NCI-H1105 (cell line): ENCODE data around the gene OPRM1.
"Not testable (repeated sequence)": the region's sequence is repeated elsewhere in the genome, so short reads cannot be mapped to it uniquely, and the experiment has no call there.

ENCODE experiments used
- DNase-seq: peaks from one replicate; lab custom pipeline; 2025; lab: John Stamatoyannopoulos, UW

OPRM1 gene

DNA sequence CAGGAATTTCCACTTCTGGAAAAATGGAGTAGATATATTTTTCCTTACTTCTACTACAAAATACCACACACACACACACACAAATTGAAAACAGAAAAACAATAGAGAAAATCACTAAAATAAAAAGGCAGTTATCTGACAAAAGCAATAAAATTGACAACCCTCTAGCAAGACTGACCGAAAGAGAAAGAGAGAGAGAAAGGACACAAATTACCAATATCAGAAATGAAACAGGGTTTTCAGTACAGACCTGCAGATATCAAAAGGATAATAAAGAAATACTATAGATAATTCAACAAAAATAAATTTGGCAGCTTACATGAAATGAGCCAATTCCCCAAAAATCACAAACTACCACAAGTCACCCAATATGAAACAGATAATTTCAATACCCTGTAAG lies 104.7 kb downstream of the OPRM1 start:
- DNase-seq: no peak

GRCh38 chr6:154154389-154154967 lies 115.4 kb downstream of the OPRM1 start:
- peak; percentile 29 for DNase-seq

DNA sequence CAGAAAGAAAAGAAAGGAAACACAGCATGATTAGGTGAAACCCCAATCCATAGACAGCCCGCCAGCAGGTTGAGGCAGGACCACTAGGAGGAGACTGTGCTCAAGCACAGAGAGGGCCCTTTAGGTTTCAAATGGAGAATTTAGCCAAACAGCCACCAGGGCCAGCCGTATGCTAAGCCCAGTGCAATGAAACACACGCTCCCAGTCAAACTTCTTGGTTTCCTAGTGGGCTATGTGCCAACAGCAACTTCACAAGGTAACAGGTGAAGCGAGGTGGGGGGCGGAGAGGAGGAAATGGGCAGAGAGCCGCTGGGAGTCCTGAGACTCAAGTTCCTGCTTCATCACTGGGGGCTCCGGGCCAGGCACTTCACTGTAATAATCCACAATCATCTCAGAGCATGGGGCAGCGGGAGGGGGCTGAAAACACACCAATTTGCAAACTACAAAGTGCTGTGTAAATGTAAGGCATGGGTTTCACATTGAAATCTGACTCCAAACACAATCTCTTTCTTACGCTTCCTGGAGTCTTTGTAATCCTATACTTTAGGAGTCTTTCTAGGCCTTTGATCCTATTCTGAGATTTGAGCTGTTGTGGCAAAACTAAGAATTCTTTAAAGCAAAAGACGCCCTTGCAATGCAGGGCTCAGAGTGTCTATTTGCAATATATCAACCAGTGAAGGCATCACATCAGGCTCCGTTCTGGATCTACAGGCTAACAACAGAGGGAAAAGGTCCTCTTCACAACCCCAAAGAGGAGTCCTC lies 117.3 kb downstream of the OPRM1 start:
- peak; percentile 88 for DNase-seq

GRCh38 chr6:154157082-154157481 lies 118.0 kb downstream of the OPRM1 start:
- no peak for DNase-seq

DNA sequence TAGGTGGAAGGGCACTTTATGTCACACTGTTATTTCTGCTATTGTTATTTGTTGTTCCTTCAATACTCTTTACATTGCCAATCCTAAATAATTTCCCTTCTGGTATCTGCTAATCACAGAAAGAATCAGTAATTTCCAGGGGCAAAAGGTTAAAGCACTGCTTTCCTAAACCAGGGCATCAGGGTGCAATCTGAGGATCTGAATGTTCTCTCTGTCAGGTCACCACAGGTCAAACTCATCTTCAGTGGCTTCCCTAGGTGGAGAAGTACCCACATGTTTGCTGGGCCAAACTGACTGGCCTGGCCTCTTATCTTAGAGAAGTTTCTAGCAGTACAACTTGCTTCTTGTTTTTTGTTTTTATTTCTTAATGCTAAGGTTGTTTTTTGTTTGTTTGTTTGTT lies 118.7 kb downstream of the OPRM1 start:
- DNase-seq: no peak

GRCh38 chr6:154159126-154159525 lies 120.1 kb downstream of the OPRM1 start:
- DNase-seq: no peak

DNA sequence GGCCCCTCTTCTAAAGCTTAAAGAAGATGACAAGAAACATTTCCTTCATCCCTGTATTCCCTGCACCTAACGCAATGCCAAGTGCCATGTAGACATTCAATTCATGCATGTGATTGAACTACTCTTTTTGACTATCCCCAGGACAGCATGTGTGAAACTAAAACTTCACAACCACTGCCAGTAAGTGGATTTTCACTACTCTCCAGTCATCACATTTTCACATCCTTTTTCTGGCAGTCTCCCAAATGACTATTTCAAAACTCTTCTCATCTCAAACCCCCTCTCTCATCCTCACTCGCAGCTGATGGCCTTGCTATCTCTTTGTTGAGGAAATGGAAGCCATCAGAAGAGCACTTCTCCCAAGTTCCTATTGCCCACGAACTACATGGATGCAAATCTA lies 122.6 kb downstream of the OPRM1 start:
- DNase-seq: no peak

DNA sequence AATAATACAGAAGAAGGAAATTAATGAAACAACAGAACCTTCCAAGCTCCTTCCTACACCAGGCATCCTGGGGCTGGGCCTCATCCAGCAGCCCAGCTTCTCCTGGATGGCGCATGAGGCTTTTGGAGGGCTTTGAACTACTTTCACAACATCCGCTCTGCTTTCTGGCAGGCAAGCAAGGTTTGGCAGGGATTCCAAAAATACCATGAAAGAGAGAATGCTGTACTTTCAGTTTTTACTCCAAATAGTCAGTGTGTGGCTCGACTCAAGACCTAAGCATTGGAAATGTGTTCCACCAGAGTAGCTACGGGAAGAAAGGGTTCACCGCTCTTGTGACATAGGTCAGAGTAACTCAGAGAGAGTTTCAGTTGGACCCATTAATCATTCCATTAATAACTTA lies 125.4 kb downstream of the OPRM1 start:
- no peak for DNase-seq

GRCh38 chr6:154165478-154165877 lies 126.4 kb downstream of the OPRM1 start:
- DNase-seq: no peak

- no peak for DNase-seq
These were observed 127.1 kb downstream of the OPRM1 start for GRCh38 chr6:154166140-154166539.

GRCh38 chr6:154167126-154167525 lies 128.1 kb downstream of the OPRM1 start:
- no peak for DNase-seq

GRCh38 chr6:154169193-154169847 lies 130.3 kb downstream of the OPRM1 start:
- DNase-seq: no peak

DNA sequence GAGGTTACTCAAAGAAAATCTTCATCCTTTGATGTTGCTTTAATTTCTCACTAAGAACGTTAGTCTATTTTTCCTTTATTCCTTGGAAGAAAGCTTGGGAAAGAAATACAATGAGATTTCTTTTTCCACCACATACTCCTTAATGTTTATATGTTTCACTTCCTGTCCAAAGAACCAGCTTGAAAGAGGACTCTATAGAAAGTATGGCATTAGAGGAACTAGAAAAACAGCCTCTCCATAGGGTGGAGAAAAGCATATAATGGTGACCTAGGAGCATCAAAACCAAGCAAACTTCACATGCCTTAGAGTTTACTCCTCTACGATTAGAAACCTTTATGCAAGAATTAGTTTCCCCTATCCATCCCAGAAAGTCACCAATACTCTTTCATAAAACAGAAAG lies 131.1 kb downstream of the OPRM1 start:
- no peak for DNase-seq

- not testable (repeated sequence) for DNase-seq
These were observed 133.4 kb downstream of the OPRM1 start for GRCh38 chr6:154172393-154172792.

DNA sequence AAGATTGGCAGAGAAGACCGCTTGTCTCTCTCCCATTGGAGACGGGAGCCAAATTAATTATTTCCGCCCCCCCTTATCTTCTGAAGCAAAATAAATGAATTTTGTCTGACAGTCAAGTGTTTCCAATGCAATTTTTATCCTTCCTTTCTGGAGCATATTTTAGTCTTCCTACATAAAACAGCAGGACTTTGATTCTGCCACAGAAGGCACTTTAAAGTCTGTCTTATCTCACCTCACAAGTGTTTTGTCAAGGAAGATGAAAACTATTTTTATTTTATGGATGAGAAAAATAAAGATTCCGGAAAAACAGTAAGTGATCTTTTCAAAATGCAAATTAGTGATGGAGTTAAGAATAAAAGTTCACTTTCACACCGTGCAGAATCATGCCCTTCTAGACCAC lies 140.4 kb downstream of the OPRM1 start:
- no peak for DNase-seq

- peak; percentile 10 for DNase-seq
These were observed 148.2 kb downstream of the OPRM1 start for GRCh38 chr6:154187203-154187602.

GRCh38 chr6:154187714-154188113 lies 148.7 kb downstream of the OPRM1 start:
- no peak for DNase-seq

GRCh38 chr6:154196333-154196885 lies 157.4 kb downstream of the OPRM1 start:
- DNase-seq: no peak

GRCh38 chr6:154197196-154197860 lies 158.3 kb downstream of the OPRM1 start:
- DNase-seq: no peak

DNA sequence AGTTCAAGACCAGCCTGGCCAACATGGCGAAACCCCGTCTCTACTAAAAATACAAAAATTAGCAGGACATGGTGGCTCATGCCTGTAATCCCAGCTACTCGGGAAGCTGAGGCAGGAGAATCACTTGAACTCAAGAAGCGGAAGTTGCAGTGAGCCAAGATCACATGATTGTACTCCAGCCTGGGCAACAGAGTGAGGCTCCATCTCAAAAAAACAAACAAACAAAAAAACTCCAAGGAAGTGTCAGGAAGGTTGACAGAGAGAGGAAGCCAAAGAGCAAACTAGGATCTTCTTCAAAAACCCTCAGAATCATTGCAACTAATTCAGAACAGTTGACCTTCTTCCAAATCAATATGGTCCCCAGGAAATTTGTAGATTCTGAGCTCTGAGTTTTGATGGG lies 162.6 kb downstream of the OPRM1 start:
- not testable (repeated sequence) for DNase-seq

- DNase-seq: no peak
These were observed 163.3 kb downstream of the OPRM1 start for GRCh38 chr6:154202339-154202738.

DNA sequence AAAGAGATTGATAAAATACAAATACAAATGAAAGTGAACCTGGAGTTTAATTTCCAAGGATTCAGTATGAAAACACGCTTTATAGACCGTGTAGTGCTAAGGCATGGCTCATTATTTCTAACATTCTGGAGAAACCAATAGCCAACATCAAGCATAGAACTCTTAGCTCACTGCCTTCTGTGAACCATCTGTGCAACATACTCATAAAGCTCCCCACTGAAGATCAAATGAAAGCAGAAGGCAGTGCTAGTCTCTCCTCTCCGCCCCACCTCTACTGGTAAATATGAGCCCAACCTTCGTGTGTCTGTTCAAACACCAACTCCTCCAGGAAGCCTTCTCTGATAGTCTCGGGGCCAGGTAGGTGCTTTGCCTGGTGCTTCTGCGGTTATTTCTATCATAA lies 163.9 kb downstream of the OPRM1 start:
- DNase-seq: no peak

DNA sequence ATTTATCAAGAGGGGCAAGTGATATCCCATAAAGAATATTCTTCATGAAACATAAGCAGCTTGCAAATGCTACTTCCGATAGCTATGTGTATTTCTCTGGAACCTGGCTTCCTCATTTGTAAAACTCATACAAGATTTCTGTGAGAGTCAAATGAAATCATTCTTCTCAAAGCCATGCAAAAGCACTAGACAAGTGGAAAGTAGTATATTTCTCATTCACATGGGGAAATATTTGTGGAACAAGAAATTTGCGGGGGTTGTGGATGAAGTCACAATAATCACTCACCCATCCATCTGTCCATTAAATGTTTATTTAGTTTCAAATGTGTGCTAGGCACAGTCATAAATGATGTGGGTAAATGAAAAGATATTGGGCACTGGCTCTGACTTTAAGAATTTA lies 167.1 kb downstream of the OPRM1 start:
- DNase-seq: no peak
